GM18868 (cell line): ENCODE data around the gene GNGT2.

Experiments used
- ATAC-seq: cut with Tn5 transposase; IDR thresholded peaks from one replicate; pipeline ENCODE4 v1.9.1; 2021; ENCODE audit warnings: mild to moderate bottlenecking, moderate library complexity; ENCODE audit not compliant: unreplicated experiment

Gene GNGT2

GRCh38 chr17:49210158-49211029 is at the start of gene GNGT2, which contains the start of gene ABI3:
Gene GNGT2 (minus strand): TSS chr17:49210574. CDS start chr17:49207422, 3,152 bp downstream.
Gene ABI3 (plus strand): TSS chr17:49210707. CDS start chr17:49210725, 18 bp downstream.
- peak; percentile 79 for ATAC-seq

DNA sequence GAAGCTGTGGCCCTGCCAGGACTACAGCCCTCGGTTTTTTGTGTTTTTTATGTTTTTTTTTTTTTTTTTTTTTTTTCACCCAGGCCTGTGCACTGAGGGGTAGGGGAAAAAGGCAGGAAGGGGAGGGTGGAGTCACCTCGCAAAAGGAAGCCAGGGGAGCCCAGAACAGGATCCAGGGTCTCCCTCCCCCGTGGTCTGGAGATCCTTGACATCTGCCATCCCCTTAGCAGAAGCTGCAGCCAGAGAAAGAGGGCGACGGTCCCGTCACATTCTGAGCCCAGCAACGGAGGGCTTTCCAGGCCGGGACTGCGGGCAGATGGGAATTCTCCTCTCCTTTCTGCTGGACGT is 49.3 kb upstream of the GNGT2 start:
- ATAC-seq, result no peak

DNA sequence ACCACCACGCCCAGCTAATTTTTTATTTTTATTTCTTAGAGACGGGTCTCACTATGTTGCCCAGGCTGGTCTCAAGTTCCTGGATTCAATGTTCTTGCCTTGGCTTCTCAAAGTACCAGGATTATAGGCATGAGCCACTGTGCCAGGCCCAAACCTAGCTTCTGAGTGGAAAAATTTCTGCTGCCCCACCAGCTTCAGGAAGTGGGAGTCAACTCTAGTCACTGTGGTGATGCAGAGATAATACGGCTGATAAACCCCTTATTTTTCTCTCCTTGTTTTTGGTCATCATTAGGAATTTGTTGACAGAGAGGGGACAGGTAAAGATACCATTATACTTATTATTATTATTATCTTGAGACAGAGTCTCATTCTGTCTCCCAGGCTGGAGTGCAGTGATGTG is 48.0 kb upstream of the GNGT2 start:
- ATAC-seq, result no peak

- no peak for ATAC-seq
Observed at GRCh38 chr17:49255125-49255524, 44.8 kb upstream of the GNGT2 start.

DNA sequence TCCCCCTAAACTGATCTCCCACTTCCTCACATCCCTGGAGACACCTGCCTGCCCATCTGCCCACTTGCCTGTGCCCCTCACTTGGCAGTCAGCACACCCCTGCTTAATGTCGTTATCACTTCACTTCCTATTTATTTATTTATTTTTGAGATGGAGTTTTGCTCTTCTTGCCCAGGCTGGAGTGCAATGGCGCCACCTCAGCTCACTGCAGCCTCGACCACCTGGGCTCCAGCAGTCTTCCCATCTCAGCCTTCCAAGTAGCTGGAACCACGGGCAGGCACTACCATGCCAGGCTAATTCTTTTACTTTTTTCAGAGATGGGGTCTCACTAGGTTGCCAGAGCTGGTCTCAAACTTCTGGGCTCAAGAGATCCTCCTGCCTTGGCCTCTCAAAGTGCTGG is 43.7 kb upstream of the GNGT2 start:
- no peak for ATAC-seq

DNA sequence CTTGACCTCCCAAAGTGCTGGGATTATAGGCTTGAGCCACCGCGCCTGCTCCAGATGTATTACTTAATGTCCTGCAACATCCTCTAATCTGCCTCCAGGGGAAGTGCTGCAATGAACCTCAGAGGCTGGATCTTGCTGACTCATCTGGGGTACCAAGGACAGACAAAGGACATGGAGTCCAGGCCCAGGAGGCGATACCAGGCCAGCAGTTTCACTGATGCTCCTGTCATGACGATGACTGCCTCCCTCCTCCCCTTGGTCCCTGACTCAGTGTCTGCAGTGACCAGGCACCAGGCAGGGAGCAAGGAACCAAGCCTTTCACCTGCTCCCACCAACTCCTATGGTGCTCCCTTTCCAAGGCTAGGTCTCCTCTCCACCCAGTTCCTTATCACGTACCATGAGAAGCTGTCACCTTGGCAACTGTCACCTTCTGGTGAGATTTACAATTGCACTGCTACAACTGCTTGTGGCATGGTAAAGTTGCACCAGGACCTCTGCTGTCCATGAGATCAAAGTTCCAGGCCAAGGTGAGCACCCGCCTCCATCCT is 41.8 kb upstream of the GNGT2 start:
- ATAC-seq, result no peak

- no peak for ATAC-seq
Observed at GRCh38 chr17:49249890-49250522, 39.6 kb upstream of the GNGT2 start.

DNA sequence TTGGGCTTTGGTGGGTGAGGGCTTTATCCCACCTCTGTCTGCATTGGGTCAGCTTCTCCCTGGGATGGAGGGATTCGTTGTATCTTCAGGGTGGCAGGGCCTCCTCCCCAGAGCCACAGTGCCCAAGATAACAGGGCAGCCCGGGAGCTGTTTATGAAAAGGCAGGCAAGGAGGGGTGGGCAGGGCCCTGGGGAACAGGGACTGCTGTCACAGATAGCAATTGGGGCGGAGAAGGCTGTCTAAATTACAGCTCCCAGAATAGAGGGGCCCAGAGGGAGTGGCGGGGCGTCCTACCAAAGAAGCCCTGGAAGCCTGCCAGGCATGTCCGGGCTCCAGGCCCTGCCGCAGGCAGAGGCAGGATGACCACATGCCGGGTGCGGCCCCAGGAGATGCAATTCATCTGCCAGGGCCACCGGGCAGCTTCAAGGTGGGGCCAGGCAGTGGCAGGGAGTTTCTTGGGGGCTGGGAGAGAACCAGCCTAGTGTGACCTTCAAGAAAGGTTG is 39.0 kb upstream of the GNGT2 start:
- no peak for ATAC-seq

DNA sequence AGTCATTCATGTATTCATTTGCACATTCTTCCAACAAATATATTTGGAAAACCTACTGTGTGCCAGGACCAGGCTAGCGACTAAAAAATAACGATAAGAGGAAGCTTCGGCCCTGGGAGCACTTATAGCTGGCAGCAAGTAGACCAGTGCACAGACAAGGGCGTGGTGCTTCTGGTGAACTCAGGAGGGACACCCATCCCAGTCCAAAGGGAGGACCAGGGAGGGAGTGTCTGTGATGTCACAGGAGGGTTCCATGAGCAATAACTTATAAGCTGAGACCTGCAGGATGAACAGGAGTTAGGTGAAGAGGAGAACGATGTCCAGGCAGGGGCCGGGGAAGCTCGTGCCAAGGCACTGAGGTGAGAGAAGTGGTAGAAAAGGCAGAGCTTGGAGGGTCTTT is 37.6 kb upstream of the GNGT2 start:
- ATAC-seq, result no peak

- no peak for ATAC-seq
Observed at GRCh38 chr17:49244839-49245238, 34.5 kb upstream of the GNGT2 start.

GRCh38 chr17:49242813-49243212 is 32.4 kb upstream of the GNGT2 start:
- ATAC-seq, result no peak

GRCh38 chr17:49241692-49242397 is 31.5 kb upstream of the GNGT2 start:
- no peak for ATAC-seq

DNA sequence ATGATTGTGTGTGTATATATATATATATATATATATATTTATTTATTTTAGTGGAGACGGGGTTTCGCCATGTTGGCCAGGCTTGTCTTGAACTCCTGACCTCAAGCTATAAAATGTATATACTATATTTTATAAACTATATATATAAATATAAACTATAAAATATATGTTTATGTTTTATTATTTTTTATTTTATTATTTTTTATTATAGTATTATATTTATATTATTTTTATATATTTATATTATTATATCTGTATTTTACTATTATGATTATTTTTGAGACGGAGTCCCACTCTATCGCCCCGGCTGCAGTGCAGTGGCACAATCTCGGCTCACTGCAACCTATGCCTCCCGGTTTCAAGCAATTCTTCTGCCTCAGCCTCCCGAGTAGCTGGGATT is 30.7 kb upstream of the GNGT2 start:
- ATAC-seq, result no peak

- ATAC-seq, result no peak
Observed at GRCh38 chr17:49240619-49241018, 30.2 kb upstream of the GNGT2 start.

- ATAC-seq, result no peak
Observed at GRCh38 chr17:49239963-49240362, 29.6 kb upstream of the GNGT2 start.

DNA sequence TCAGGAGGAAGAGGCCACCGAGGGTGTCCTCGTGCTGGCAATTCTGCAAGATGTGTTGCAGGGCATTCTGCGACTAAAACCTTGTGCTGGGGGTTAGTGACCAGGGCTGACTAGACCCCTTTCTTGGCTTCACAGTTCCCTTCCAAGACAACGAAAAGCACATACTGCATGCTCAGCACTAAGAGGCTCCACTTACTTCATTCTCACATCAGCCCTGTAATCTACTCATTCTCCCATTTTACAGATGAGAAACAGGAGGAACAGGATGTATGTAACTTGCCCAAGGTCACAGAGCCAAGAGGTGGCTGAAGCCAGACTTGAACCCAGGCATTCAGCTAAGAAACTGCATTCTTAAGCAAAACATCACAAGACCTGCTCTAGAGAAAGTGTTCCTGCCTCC is 25.5 kb upstream of the GNGT2 start:
- no peak for ATAC-seq

DNA sequence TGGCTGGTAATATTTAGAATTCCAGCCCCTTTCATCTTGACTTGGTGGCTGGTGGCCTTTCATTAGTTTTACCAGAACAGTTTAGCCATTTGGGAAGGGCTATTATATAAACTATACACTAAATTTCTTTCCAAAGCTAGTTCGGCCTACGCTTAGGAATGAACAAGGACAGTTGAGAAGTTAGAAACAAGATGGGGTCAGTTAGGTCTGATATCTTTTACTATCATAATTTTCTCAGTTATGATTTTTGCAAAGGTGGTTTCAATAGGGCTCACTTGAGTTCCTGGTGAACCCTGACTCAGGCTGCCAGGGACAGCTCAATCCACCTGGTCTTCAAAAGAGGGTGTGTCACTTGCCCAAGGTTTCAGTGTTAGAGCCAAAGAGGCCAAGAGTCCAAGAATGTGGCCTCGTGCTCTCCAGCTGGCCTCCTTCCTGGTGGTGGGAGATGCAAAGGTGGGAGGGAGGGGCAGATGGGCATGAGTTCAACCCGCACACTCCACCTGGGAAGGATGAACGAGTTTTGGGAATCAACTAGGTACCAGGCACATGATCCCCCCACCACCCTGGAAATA is 24.2 kb upstream of the GNGT2 start:
- no peak for ATAC-seq

- ATAC-seq, result no peak
Observed at GRCh38 chr17:49231563-49231894, 21.2 kb upstream of the GNGT2 start.

- peak; percentile 89 for ATAC-seq
Observed at GRCh38 chr17:49230636-49231562, 20.5 kb upstream of the GNGT2 start, which contains the start of gene PHOSPHO1. Gene PHOSPHO1 (minus strand): TSS chr17:49230787. CDS start chr17:49226691, 4,096 bp downstream.
